ENCODE measurements around the gene APEH. TPM values are rescaled to one million over a fixed set of nuclear protein-coding genes. Genes with fewer than 3 reads are reported as not detected.

APEH gene
- total and polyA plus RNA-seq, 2 of the 13 experiments (the other 11 are each of a cell fraction or from before 2014, with no cell fraction given) = 116 to 130 TPM

DNA sequence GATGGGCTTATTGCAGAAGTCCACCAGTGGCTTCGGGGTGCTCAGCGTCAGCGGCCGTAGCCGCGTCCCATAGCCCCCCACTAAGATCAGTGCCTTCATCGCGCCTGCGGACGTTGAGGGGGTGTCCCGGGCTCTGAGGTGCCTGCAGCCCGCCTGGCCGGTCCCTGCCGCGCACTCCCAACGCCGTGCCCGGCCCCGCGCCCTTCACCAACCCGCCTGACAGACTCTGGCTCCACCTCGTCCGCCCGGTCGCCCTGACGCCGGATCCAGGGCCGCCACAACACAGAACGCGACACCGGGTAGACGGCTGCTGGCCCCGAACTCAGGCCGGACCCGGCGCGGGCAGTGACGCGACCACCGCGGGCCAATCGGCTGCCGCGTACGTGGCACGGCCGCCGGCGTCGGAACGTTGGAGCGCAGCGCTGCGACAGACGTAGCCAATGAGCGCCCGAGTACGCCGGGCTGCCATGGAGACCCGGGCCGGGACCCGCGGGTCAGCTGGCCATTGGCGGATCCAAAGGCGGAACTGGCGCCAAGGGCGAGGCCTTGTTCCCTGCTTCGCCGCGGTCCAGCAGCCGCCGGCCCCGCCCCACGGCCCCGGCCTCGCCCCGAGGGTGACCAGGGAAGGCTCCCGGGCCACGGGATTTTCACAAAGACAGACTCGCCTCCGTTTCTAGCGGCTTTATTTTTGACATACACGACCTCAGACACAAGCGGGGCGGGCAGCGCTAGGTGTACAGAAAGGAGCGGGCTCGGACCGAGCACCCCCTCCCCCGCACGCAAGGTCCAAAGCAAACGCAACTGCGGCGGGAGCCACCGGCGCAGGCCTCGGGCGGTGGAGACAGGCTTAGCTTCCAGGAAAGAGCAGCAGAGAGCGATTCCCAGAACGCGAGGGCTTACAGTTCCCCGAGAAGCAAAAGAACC is 49.7 kb downstream of the APEH start, which contains the start of gene GMPPB (continued):
- TF ChIP-seq, protein P1, sequence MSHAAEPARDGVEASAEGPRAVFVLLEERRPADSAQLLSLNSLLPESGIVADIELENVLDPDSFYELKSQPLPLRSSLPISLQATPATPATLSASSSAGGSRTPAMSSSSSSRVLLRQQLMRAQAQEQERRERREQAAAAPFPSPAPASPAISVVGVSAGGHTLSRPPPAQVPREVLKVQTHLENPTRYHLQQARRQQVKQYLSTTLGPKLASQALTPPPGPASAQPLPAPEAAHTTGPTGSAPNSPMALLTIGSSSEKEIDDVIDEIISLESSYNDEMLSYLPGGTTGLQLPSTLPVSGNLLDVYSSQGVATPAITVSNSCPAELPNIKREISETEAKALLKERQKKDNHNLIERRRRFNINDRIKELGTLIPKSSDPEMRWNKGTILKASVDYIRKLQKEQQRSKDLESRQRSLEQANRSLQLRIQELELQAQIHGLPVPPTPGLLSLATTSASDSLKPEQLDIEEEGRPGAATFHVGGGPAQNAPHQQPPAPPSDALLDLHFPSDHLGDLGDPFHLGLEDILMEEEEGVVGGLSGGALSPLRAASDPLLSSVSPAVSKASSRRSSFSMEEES (CRISPR knock-in tag; IDR thresholded peaks at IDR 0.05) = 0 out of 2 replicates have a peak, but pooled peaks have one; percentile 8
- peak; percentile 36; the same call in 1 of the 2 replicates for TF ChIP-seq EED (CRISPR knock-in tag; IDR thresholded peaks at IDR 0.05)
- TF ChIP-seq ZFAT (CRISPR knock-in tag; conservative IDR thresholded peaks at IDR 0.05) = no peak
- no peak for TF ChIP-seq ZBTB1 (CRISPR knock-in tag; IDR thresholded peaks at IDR 0.05; ENCODE audit: borderline replicate concordance)
- TF ChIP-seq, protein P2, sequence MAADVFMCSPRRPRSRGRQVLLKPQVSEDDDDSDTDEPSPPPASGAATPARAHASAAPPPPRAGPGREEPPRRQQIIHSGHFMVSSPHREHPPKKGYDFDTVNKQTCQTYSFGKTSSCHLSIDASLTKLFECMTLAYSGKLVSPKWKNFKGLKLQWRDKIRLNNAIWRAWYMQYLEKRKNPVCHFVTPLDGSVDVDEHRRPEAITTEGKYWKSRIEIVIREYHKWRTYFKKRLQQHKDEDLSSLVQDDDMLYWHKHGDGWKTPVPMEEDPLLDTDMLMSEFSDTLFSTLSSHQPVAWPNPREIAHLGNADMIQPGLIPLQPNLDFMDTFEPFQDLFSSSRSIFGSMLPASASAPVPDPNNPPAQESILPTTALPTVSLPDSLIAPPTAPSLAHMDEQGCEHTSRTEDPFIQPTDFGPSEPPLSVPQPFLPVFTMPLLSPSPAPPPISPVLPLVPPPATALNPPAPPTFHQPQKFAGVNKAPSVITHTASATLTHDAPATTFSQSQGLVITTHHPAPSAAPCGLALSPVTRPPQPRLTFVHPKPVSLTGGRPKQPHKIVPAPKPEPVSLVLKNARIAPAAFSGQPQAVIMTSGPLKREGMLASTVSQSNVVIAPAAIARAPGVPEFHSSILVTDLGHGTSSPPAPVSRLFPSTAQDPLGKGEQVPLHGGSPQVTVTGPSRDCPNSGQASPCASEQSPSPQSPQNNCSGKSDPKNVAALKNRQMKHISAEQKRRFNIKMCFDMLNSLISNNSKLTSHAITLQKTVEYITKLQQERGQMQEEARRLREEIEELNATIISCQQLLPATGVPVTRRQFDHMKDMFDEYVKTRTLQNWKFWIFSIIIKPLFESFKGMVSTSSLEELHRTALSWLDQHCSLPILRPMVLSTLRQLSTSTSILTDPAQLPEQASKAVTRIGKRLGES (CRISPR knock-in tag; IDR thresholded peaks at IDR 0.05; ENCODE audit: borderline replicate concordance) = no peak
- no peak for TF ChIP-seq NCOR1 (IDR thresholded peaks at IDR 0.05; ENCODE audit: borderline replicate concordance, low read length)
- peak; percentile 72; the same call in 1 of the 2 replicates for TF ChIP-seq DR1 (CRISPR knock-in tag; IDR thresholded peaks at IDR 0.05)
- peak; percentile 66 for TF ChIP-seq ZNF772 (CRISPR knock-in tag; IDR thresholded peaks at IDR 0.05)
- TF ChIP-seq, protein P3, sequence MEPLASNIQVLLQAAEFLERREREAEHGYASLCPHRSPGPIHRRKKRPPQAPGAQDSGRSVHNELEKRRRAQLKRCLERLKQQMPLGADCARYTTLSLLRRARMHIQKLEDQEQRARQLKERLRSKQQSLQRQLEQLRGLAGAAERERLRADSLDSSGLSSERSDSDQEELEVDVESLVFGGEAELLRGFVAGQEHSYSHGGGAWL (CRISPR knock-in tag; IDR thresholded peaks at IDR 0.05) = peak; percentile 72; the same call in 1 of the 2 replicates
- TF ChIP-seq, protein P4, sequence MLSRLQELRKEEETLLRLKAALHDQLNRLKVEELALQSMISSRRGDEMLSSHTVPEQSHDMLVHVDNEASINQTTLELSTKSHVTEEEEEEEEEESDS (CRISPR knock-in tag; IDR thresholded peaks at IDR 0.05; ENCODE audit: borderline replicate concordance) = no peak
- TF ChIP-seq REPIN1 (CRISPR knock-in tag; IDR thresholded peaks at IDR 0.05; ENCODE audit: borderline replicate concordance, low read depth) = no peak; the same call in 1 of the 2 replicates
- no peak for TF ChIP-seq RFXANK (CRISPR knock-in tag; IDR thresholded peaks at IDR 0.05)
- no peak for TF ChIP-seq GFI1 (CRISPR knock-in tag; IDR thresholded peaks at IDR 0.05; ENCODE audit: borderline replicate concordance)
- TF ChIP-seq ZBTB38 (CRISPR knock-in tag; IDR thresholded peaks at IDR 0.05) = no peak
- no peak for TF ChIP-seq ZNF484 (CRISPR knock-in tag; IDR thresholded peaks at IDR 0.05; ENCODE audit: borderline replicate concordance, low read depth)
- TF ChIP-seq ARHGAP35 (CRISPR knock-in tag; IDR thresholded peaks at IDR 0.05; ENCODE audit: borderline replicate concordance) = peak; percentile 19; the same call in 1 of the 2 replicates
- TF ChIP-seq CC2D1A (CRISPR knock-in tag; IDR thresholded peaks at IDR 0.05) = no peak
- no peak for TF ChIP-seq ZNF7 (CRISPR knock-in tag; IDR thresholded peaks at IDR 0.05)
- TF ChIP-seq FOXK1 (CRISPR knock-in tag; IDR thresholded peaks at IDR 0.05; ENCODE audit: borderline replicate concordance, low read depth) = 0 out of 2 replicates have a peak, but pooled peaks have one; percentile 59
- 0 out of 2 replicates have a peak, but pooled peaks have one; percentile 9 for TF ChIP-seq NFKB2 (CRISPR knock-in tag; IDR thresholded peaks at IDR 0.05; ENCODE audit: borderline replicate concordance)
- TF ChIP-seq DNMT1 (CRISPR knock-in tag; IDR thresholded peaks at IDR 0.05) = no peak; the same call in 1 of the 2 replicates
- TF ChIP-seq ZNF547 (CRISPR knock-in tag; IDR thresholded peaks at IDR 0.05) = no peak; the same call in 1 of the 2 replicates
- TF ChIP-seq SOX13 (IDR thresholded peaks at IDR 0.05) = no peak
- no peak for TF ChIP-seq SOX13 (CRISPR knock-in tag; conservative IDR thresholded peaks at IDR 0.05 in 1 of 2, IDR thresholded peaks at IDR 0.05 in 1 of 2)
